Measurements from ENCODE around the gene ACOT12.
"Not testable (repeated sequence)": the region's sequence is repeated elsewhere in the genome, so short reads cannot be mapped to it uniquely, and the experiment has no call there.

ACOT12 gene

GRCh38 chr5:81300921-81301270 lies 93.0 kb downstream of the ACOT12 start:
- no peak for DNase-seq (ENCODE audit: low read depth)
- H3K4me3 ChIP-seq (ENCODE audit: control insufficient read depth, low read depth, low read length), result peak overlapping the region; percentile 70
- TF ChIP-seq CTCF (IDR thresholded peaks at IDR 0.05; ENCODE audit: control insufficient read depth, insufficient read depth, low read depth, low read length, missing control alignments), result no peak

DNA sequence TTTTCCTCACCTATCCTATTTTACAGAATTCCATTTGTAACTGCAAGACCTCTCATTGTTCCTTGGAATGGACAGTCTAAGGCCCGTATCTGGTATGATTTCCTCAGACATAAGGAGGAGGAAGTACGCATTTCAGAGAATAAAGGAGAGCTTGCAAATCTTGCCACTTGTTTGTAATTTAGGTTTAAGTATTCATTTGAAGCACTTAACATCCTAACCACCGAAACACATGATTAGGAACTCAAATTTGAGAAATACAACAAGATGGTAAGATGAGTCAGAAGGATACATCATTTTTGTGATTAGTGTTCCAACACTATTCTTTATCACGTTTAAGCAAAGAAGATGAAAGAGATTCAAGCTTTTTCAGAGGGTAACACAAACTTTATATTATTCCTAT lies 96.4 kb downstream of the ACOT12 start:
- H3K4me3 ChIP-seq (ENCODE audit: control insufficient read depth, low read depth, low read length), result no peak overlapping the region
- TF ChIP-seq CTCF (IDR thresholded peaks at IDR 0.05; ENCODE audit: control insufficient read depth, insufficient read depth, low read depth, low read length, missing control alignments), result no peak
- DNase-seq (ENCODE audit: low read depth), result no peak

GRCh38 chr5:81294021-81294420 lies 99.9 kb downstream of the ACOT12 start:
- not testable (repeated sequence) for H3K4me3 ChIP-seq (ENCODE audit: control insufficient read depth, low read depth, low read length); DNase-seq (ENCODE audit: low read depth)

DNA sequence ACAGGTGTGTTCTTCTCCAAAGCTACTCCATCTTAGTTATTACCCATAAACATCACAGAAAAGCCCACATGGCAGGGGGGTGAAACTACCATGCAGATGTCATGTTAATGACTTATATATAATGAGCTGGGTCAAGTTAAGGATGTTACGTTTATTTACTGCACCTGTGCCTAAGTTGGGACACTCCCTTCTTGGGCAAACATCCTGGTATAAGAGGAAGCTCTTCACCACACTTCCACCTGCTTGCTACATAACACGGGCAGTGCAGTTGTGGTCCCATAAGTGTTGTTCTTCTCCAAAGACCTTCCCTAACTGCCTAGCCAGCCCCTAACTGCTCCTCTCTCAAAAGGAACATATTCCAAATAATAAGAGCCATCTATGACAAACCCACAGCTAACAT lies 101.8 kb downstream of the ACOT12 start:
- no peak overlapping the region for H3K4me3 ChIP-seq (ENCODE audit: control insufficient read depth, low read depth, low read length)
- DNase-seq (ENCODE audit: low read depth), result no peak
- TF ChIP-seq CTCF (IDR thresholded peaks at IDR 0.05; ENCODE audit: control insufficient read depth, insufficient read depth, low read depth, low read length, missing control alignments), result no peak

DNA sequence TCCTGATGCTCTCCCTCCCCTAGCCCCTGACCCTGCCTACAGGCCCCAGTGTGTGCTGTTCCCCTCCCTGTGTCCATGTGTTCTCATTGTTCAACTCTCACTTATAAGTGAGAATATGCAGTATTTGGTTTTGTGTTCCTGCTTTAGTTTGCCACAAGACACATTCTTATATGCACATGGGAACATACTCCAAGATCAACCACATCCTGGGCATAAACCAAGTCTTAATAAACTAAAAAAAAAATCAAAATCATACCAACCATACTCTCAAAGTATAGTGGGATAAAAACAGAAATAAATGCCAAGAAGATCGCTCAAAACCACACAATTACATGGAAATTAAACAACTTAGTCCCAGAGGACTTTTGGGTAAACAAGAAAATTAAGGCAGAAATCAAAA lies 103.8 kb downstream of the ACOT12 start:
- no peak overlapping the region for H3K4me3 ChIP-seq (ENCODE audit: control insufficient read depth, low read depth, low read length)
- no peak for DNase-seq (ENCODE audit: low read depth)
- TF ChIP-seq CTCF (IDR thresholded peaks at IDR 0.05; ENCODE audit: control insufficient read depth, insufficient read depth, low read depth, low read length, missing control alignments), result no peak

- DNase-seq (ENCODE audit: low read depth), result no peak
- TF ChIP-seq CTCF (IDR thresholded peaks at IDR 0.05; ENCODE audit: control insufficient read depth, insufficient read depth, low read depth, low read length, missing control alignments), result no peak
- no peak overlapping the region for H3K4me3 ChIP-seq (ENCODE audit: control insufficient read depth, low read depth, low read length)
Observed at GRCh38 chr5:81288021-81288433, 105.9 kb downstream of the ACOT12 start.

DNA sequence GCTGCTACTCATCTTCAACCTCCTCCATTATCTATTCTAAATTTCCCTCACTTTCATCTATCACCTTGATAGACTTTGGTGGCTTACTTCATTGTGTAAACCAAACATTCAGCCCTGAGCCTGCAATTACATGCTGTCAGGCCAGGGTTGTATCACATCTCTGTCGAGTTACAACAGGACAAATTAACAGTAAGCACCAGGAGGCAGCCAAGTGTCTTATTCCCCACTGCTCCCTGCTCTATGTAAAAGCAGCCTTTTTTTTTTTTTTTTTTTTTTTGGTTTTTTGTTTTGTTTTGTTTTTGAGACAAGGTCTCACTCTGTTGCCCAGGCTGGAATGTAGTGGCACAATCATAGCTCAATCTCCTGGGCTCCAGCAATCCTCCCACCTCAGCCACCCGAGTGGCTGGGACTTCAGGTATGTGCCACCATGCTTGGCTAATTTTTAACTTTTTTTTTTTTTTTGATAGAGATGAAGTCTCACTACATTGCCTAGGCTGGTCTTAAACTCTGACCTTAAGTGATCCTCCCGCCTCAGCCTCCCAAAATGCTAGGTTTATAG lies 107.8 kb downstream of the ACOT12 start:
- TF ChIP-seq CTCF (IDR thresholded peaks at IDR 0.05; ENCODE audit: control insufficient read depth, insufficient read depth, low read depth, low read length, missing control alignments), result no peak
- no peak for DNase-seq (ENCODE audit: low read depth)
- H3K4me3 ChIP-seq (ENCODE audit: control insufficient read depth, low read depth, low read length), result no peak overlapping the region
